WI38 (cell line): ENCODE measurements around the gene PLEKHM3.

Source experiments
- H3K4me3 ChIP-seq: 2 replicates; pipeline ENCODE4 v1.5.1; 2011; ENCODE audit warnings: low read depth, mild to moderate bottlenecking, control low read depth, low read length
- CTCF ChIP-seq: IDR thresholded peaks from 2 replicates; pipeline ENCODE4 v1.5.1; 2012; ENCODE audit warnings: low read depth, mild to moderate bottlenecking, control low read depth, low read length

Gene PLEKHM3

GRCh38 chr2:207839575-207839974 lies 185.8 kb downstream of the PLEKHM3 start:
- no peak for TF ChIP-seq CTCF
- no peak overlapping the region for H3K4me3 ChIP-seq

- no peak for TF ChIP-seq CTCF
- no peak overlapping the region for H3K4me3 ChIP-seq
Observed at GRCh38 chr2:207839028-207839427, 186.3 kb downstream of the PLEKHM3 start.

GRCh38 chr2:207836521-207837133 lies 188.7 kb downstream of the PLEKHM3 start:
- TF ChIP-seq CTCF, result no peak
- no peak overlapping the region for H3K4me3 ChIP-seq

- no peak for TF ChIP-seq CTCF
Observed at GRCh38 chr2:207835805-207836204, 189.5 kb downstream of the PLEKHM3 start.

DNA sequence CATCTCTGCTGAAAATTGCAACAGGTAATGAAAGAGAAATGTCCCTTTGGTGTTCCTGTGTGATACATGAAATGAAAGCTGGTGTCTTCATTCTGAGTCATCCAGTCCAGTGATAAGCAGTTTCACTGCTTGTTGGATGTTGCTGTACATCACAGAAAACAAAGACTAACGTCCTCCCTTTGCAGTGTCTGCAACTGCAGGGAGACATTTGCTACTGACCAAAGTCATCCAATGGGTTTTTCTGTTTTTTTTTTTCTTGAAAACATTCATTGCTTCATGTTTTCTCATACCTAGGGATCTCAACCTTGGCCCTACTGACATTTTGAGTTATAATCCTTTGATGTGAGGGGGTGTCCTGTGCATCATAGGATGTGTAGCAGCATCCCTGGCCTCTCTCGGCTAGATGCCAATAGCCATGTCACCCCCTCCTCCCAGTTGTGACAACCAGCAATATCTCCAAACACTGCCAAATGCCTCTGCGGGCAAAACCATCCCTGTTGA lies 192.0 kb downstream of the PLEKHM3 start:
- no peak overlapping the region for H3K4me3 ChIP-seq
- TF ChIP-seq CTCF, result no peak

More at GRCh38 chr2:207835805-207836204, 189.5 kb downstream of the PLEKHM3 start:
- H3K4me3 ChIP-seq, result no peak overlapping the region

GRCh38 chr2:207831584-207832248 lies 193.6 kb downstream of the PLEKHM3 start:
- no peak overlapping the region for H3K4me3 ChIP-seq
- no peak for TF ChIP-seq CTCF

DNA sequence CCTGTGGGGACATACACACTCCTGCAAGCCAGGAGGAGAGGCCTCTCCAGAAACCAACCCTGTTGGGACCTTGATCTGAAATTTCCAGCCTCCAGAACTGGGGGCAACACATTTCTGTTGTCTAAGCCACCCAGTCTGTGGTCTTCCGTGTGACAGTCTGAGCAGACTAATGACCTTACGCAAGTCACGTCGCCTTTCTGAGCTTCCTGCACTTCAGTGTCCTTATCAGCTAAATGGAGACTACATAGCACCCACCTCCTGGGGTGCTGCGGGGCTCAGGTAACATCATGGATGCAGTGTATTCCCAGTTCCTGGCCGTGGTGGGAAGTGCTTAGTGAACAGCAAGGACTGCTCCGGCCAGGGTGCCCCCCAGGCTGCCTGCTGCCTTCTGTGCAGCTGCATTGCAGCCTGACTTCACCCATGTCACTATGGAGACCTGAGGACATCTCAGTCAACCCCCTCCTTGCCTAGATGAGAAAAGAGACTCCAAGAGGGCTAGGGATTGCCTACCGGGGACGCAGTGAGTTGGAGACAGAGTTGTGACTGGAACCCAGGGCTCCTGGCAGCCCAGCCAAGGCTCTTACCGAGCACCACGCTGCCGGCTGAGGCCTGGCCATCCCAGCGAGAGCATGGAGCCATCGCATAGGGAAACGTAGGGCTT lies 194.4 kb downstream of the PLEKHM3 start:
- TF ChIP-seq CTCF, result no peak
- no peak overlapping the region for H3K4me3 ChIP-seq
